GM23338 (cell line): ENCODE data around the gene FLNC. TPM values are rescaled to one million over a fixed set of nuclear protein-coding genes. Genes with fewer than 3 reads are reported as not detected.

Experiments
- ATAC-seq: fragments of 200-7000 bp; cut with Tn5 transposase; 3 replicates; pipeline ENCODE4 v1.9.1; 2020
- DNase-seq: peaks from one replicate; pipeline ENCODE4 v3.0.0-alpha.2; 2015; ENCODE audit warnings: low spot score
- H2AFZ ChIP-seq: fragments of 200-600 bp; sonication (generic); 2 replicates; pipeline ENCODE4 v1.8.0; 2016; ENCODE audit warnings: antibody characterized with exemption, mild to moderate bottlenecking, moderate library complexity
- H3F3A ChIP-seq: fragments of 200-600 bp; sonication (generic); replicated peaks from 2 replicates; pipeline ENCODE4 v1.8.0; 2017; ENCODE audit warnings: antibody characterized with exemption, mixed run types, low read depth
- H3K27ac ChIP-seq: fragments of 200-600 bp; sonication (generic); 2 replicates; pipeline ENCODE4 v1.6.1; 2016; ENCODE audit warnings: low read depth
- H3K27me3 ChIP-seq: fragments of 200-600 bp; sonication (generic); 2 replicates; pipeline ENCODE4 v1.8.0; 2016; ENCODE audit warnings: mild to moderate bottlenecking, mixed run types, moderate library complexity; ENCODE audit not compliant: insufficient read depth
- H3K36me3 ChIP-seq: fragments of 200-600 bp; sonication (generic); 2 replicates; pipeline ENCODE4 v1.8.0; 2016; ENCODE audit warnings: mild to moderate bottlenecking; ENCODE audit not compliant: insufficient read depth
- H3K4me1 ChIP-seq: fragments of 200-600 bp; sonication (generic); 2 replicates; pipeline ENCODE4 v1.8.0; 2016; ENCODE audit warnings: mild to moderate bottlenecking, moderate library complexity; ENCODE audit not compliant: insufficient read depth
- H3K4me2 ChIP-seq: fragments of 200-600 bp; sonication (generic); 2 replicates; pipeline ENCODE4 v1.7.1; 2017; ENCODE audit warnings: mixed run types
- H3K4me3 ChIP-seq: fragments of 200-600 bp; sonication (generic); 2 replicates; pipeline ENCODE4 v1.6.1; 2016; ENCODE audit warnings: mixed run types
- H3K79me2 ChIP-seq: fragments of 200-600 bp; sonication (generic); replicated peaks from 2 replicates; pipeline ENCODE4 v1.8.0; 2017; ENCODE audit warnings: mild to moderate bottlenecking; ENCODE audit not compliant: insufficient read depth
- H3K9me2 ChIP-seq: fragments of 200-600 bp; sonication (generic); 2 replicates; pipeline ENCODE4 v1.8.0; 2017; ENCODE audit not compliant: insufficient read depth
- H4K20me1 ChIP-seq: fragments of 200-600 bp; sonication (generic); replicated peaks from 2 replicates; pipeline ENCODE4 v1.8.0; 2017; ENCODE audit warnings: mild to moderate bottlenecking; ENCODE audit not compliant: insufficient read depth
- H3K27ac Mint-ChIP-seq: 2 replicates; pipeline ENCODE4 v1.8.0; 2020; ENCODE audit warnings: inconsistent platforms, mild to moderate bottlenecking, moderate library complexity, mixed read lengths
- H3K27me3 Mint-ChIP-seq: 3 replicates; pipeline ENCODE4 v1.8.0; 2022; ENCODE audit warnings: low read depth, mild to moderate bottlenecking, moderate library complexity, mixed read lengths, inconsistent platforms; ENCODE audit not compliant: insufficient read depth, poor library complexity
- H3K36me3 Mint-ChIP-seq: 3 replicates; pipeline ENCODE4 v1.8.0; 2021; ENCODE audit warnings: low read depth, mild to moderate bottlenecking, inconsistent platforms, moderate library complexity, mixed read lengths
- H3K4me1 Mint-ChIP-seq: 3 replicates; pipeline ENCODE4 v1.8.0; 2020; ENCODE audit warnings: mild to moderate bottlenecking, inconsistent platforms, mixed read lengths
- H3K4me3 Mint-ChIP-seq: 3 replicates; pipeline ENCODE4 v1.8.0; 2021; ENCODE audit warnings: moderate library complexity, mild to moderate bottlenecking, inconsistent platforms, mixed read lengths
- H3K9me3 Mint-ChIP-seq: 3 replicates; pipeline ENCODE4 v1.8.0; 2020; ENCODE audit warnings: moderate library complexity, mild to moderate bottlenecking, inconsistent platforms, mixed read lengths
- CREB1 ChIP-seq: fragments of 250-450 bp; sonication (Bioruptor Pico); IDR thresholded peaks from 2 replicates; pipeline ENCODE4 v1.5.0; 2020; ENCODE audit warnings: low read depth, mild to moderate bottlenecking, moderate library complexity
- EZH2 ChIP-seq: fragments of 200-600 bp; sonication (generic); IDR thresholded peaks from one replicate; pipeline ENCODE4 v1.8.0; 2017; ENCODE audit warnings: antibody characterized with exemption, mild to moderate bottlenecking, low read depth; ENCODE audit not compliant: unreplicated experiment
- EZH2phosphoT487 ChIP-seq: fragments of 200-600 bp; sonication (generic); IDR thresholded peaks from one replicate; pipeline ENCODE4 v1.8.1; 2018; ENCODE audit warnings: antibody characterized with exemption; ENCODE audit not compliant: unreplicated experiment
- JUNB ChIP-seq: IDR thresholded peaks from one replicate; pipeline ENCODE4 v1.6.1; 2016; ENCODE audit warnings: antibody characterized with exemption; ENCODE audit not compliant: unreplicated experiment
- NANOG ChIP-seq: IDR thresholded peaks from 2 replicates; pipeline ENCODE4 v1.6.1; 2016; ENCODE audit warnings: antibody characterized with exemption, borderline replicate concordance
- POLR2AphosphoS5 ChIP-seq: IDR thresholded peaks from 2 replicates; pipeline ENCODE4 v1.6.1; 2016; ENCODE audit warnings: antibody characterized with exemption, low read depth
- STAT1 ChIP-seq: IDR thresholded peaks from one replicate; pipeline ENCODE4 v1.6.1; 2016; ENCODE audit warnings: antibody characterized with exemption; ENCODE audit not compliant: unreplicated experiment
- ZNF114 ChIP-seq: fragments of 250-450 bp; sonication (Bioruptor Pico); IDR thresholded peaks from 2 replicates; pipeline ENCODE4 v1.5.0; 2020; ENCODE audit warnings: mild to moderate bottlenecking, moderate library complexity
- ZNF331 ChIP-seq: fragments of 250-450 bp; sonication (Bioruptor Pico); IDR thresholded peaks from 2 replicates; pipeline ENCODE4 v1.5.0; 2020; ENCODE audit warnings: low read depth, mild to moderate bottlenecking, moderate library complexity
- ZNF462 ChIP-seq: fragments of 250-450 bp; sonication (Bioruptor Pico); IDR thresholded peaks from 2 replicates; pipeline ENCODE4 v1.5.0; 2020; ENCODE audit warnings: mild to moderate bottlenecking, moderate library complexity
- polyA plus RNA-seq: library from polyadenylated mRNA; unstranded; fragments of >200 nt; fragmentation: Nextera tagmentation; extraction: Ambion mirVana; gene quantifications from 2 replicates; pipeline ENCODE4 v1.2.1, GENCODE V29; 2016
- total RNA-seq: library from RNA; depleted of rRNA; stranded (reverse); fragments of >200 nt; shearing (Covaris generic); gene quantifications from 2 replicates; pipeline ENCODE4 v1.2.3, GENCODE V29; 2014
- TF ChIP-seq, protein P1 (sequence below), 2 experiments: fragments of 200-600 bp in 1 of 2; sonication (generic) in 1 of 2; conservative IDR thresholded peaks; 2 replicates each; pipeline versions ENCODE4 v1.5.1 to v1.6.1; 2016 to 2017; ENCODE audit warnings: antibody characterized with exemption in 2 of 2, low read depth in 2 of 2, mild to moderate bottlenecking in 2 of 2, moderate library complexity in 1 of 2
- TF ChIP-seq, protein P2 (sequence below): IDR thresholded peaks from one replicate; pipeline ENCODE4 v1.6.1; 2018; ENCODE audit warnings: antibody characterized with exemption; ENCODE audit not compliant: unreplicated experiment

Gene FLNC
- total and polyA plus RNA-seq, 2 experiments from 2014 or later, result 0.65 to 11.8 TPM

DNA sequence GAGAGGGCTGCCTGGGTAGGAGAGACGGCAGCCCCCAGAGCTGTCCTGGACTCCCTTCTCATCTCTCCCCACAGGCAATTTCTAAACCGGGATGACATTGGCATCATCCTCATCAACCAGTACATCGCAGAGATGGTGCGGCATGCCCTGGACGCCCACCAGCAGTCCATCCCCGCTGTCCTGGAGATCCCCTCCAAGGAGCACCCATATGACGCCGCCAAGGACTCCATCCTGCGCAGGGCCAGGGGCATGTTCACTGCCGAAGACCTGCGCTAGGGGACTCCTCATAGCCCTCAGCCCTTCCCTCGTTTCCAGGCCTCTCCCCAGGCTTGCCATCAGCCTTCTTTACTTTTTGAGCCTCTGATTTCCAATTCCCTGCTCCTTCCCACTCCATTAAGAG lies 35.1 kb downstream of the FLNC start (continued):
- no peak for TF ChIP-seq EZH2phosphoT487

GRCh38 chr7:128865996-128866877 lies 36.0 kb downstream of the FLNC start:
- peaks cover 46% of the 10 kb centered on the region for H3K27me3 ChIP-seq
- Mint-ChIP-seq H3K36me3 (peaks cover 11% of the 10 kb centered on the region), H3K27me3 (peaks cover 49% of the 10 kb centered on the region), H3K27ac (no peak overlapping the region), H3K4me3 (no peak overlapping the region; the same call in 2 of the 3 replicates), H3K9me3 (no peaks in the 10 kb centered on the region; the same call in 2 of the 3 replicates), H3K4me1 (peaks cover 32% of the 10 kb centered on the region)
- peaks cover 16% of the 10 kb centered on the region; the same call in 1 of the 2 replicates for H3F3A ChIP-seq
- peaks cover 7% of the 10 kb centered on the region for H4K20me1 ChIP-seq
- H3K9me2 ChIP-seq, result no peaks in the 10 kb centered on the region
- no peak for DNase-seq
- H3K79me2 ChIP-seq, result peaks cover 12% of the 10 kb centered on the region
- no peak for ATAC-seq
- no peak overlapping the region for H3K4me3 ChIP-seq
- H3K4me2 ChIP-seq, result no peak overlapping the region
- peaks cover 23% of the 10 kb centered on the region for H3K4me1 ChIP-seq
- H2AFZ ChIP-seq, result no peak overlapping the region
- no peaks in the 10 kb centered on the region for H3K36me3 ChIP-seq
- no peak overlapping the region for H3K27ac ChIP-seq
- TF ChIP-seq, protein P1, sequence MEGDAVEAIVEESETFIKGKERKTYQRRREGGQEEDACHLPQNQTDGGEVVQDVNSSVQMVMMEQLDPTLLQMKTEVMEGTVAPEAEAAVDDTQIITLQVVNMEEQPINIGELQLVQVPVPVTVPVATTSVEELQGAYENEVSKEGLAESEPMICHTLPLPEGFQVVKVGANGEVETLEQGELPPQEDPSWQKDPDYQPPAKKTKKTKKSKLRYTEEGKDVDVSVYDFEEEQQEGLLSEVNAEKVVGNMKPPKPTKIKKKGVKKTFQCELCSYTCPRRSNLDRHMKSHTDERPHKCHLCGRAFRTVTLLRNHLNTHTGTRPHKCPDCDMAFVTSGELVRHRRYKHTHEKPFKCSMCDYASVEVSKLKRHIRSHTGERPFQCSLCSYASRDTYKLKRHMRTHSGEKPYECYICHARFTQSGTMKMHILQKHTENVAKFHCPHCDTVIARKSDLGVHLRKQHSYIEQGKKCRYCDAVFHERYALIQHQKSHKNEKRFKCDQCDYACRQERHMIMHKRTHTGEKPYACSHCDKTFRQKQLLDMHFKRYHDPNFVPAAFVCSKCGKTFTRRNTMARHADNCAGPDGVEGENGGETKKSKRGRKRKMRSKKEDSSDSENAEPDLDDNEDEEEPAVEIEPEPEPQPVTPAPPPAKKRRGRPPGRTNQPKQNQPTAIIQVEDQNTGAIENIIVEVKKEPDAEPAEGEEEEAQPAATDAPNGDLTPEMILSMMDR (conservative IDR thresholded peaks at IDR 0.05; ENCODE audit: low read depth in 2 of 2), result no peak
- no peak for TF ChIP-seq JUNB
- TF ChIP-seq POLR2AphosphoS5, result no peak
- no peak for TF ChIP-seq NANOG
- TF ChIP-seq ZNF462 (CRISPR knock-in tag), result no peak
- no peak for TF ChIP-seq ZNF331
- TF ChIP-seq ZNF114 (CRISPR knock-in tag), result no peak
- TF ChIP-seq, protein P2, sequence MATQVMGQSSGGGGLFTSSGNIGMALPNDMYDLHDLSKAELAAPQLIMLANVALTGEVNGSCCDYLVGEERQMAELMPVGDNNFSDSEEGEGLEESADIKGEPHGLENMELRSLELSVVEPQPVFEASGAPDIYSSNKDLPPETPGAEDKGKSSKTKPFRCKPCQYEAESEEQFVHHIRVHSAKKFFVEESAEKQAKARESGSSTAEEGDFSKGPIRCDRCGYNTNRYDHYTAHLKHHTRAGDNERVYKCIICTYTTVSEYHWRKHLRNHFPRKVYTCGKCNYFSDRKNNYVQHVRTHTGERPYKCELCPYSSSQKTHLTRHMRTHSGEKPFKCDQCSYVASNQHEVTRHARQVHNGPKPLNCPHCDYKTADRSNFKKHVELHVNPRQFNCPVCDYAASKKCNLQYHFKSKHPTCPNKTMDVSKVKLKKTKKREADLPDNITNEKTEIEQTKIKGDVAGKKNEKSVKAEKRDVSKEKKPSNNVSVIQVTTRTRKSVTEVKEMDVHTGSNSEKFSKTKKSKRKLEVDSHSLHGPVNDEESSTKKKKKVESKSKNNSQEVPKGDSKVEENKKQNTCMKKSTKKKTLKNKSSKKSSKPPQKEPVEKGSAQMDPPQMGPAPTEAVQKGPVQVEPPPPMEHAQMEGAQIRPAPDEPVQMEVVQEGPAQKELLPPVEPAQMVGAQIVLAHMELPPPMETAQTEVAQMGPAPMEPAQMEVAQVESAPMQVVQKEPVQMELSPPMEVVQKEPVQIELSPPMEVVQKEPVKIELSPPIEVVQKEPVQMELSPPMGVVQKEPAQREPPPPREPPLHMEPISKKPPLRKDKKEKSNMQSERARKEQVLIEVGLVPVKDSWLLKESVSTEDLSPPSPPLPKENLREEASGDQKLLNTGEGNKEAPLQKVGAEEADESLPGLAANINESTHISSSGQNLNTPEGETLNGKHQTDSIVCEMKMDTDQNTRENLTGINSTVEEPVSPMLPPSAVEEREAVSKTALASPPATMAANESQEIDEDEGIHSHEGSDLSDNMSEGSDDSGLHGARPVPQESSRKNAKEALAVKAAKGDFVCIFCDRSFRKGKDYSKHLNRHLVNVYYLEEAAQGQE, result no peak
- TF ChIP-seq STAT1, result no peak
- no peak for TF ChIP-seq CREB1 (CRISPR knock-in tag)
- no peak for TF ChIP-seq EZH2
